ENCODE measurements around the gene SHMT2. TPM values are rescaled to one million over a fixed set of nuclear protein-coding genes. Genes with fewer than 3 reads are reported as not detected.
A peak's percentile ranks its signal among the peaks of the same experiment; 100 is the strongest.

SHMT2 gene
- polyA plus RNA-seq, 2 donors, result 19.8 to 69.5 TPM

- Histone ChIP-seq H3K27ac (ENCODE audit: low read depth in 2 of 2, low read length in 1 of 2) (no peak overlapping the region), H3K27me3 (ENCODE audit: control insufficient read depth in 1 of 2, insufficient read depth in 2 of 2, low read length in 2 of 2) (peaks cover 0 to 24% of the 10 kb centered on the region in 2 donors), H3K4me1 (ENCODE audit: control insufficient read depth in 2 of 2, insufficient read depth in 2 of 2, low read length in 1 of 2) (peaks cover 5 to 21% of the 10 kb centered on the region in 2 donors), H3K36me3 (ENCODE audit: control insufficient read depth in 2 of 2, insufficient read depth in 2 of 2, low read length in 1 of 2) (peaks cover 0 to 5% of the 10 kb centered on the region in 2 donors), H3K9me3 (ENCODE audit: control insufficient read depth in 2 of 2, insufficient read depth in 1 of 2, low read depth in 1 of 2, low read length in 1 of 2) (no peaks in the 10 kb centered on the region), H3K4me3 (ENCODE audit: low read depth in 1 of 2, low read length in 2 of 2) (peak overlapping the region; percentile 40 to 55)
- WGBS, 2 donors, result 2 to 3% methylated on average over 56 to 63 of the region's 63 CpGs
These were observed 12.3 kb upstream of the SHMT2 start for GRCh38 chr12:57216921-57217879.

- WGBS, 2 donors, result 62 to 71% methylated on average over 5 of the region's 5 CpGs
These were observed 11.3 kb upstream of the SHMT2 start for GRCh38 chr12:57218030-57218853.

GRCh38 chr12:57219205-57219992 is 10.1 kb upstream of the SHMT2 start:
- H3K27ac ChIP-seq (ENCODE audit: low read depth in 2 of 2, low read length in 1 of 2), result no peak overlapping the region
- no peaks in the 10 kb centered on the region for H3K9me3 ChIP-seq (ENCODE audit: control insufficient read depth in 2 of 2, insufficient read depth in 1 of 2, low read depth in 1 of 2, low read length in 1 of 2)
- no peak overlapping the region for H3K4me3 ChIP-seq (ENCODE audit: low read depth in 1 of 2, low read length in 2 of 2)
- peaks cover 5 to 21% of the 10 kb centered on the region in 2 donors for H3K4me1 ChIP-seq (ENCODE audit: control insufficient read depth in 2 of 2, insufficient read depth in 2 of 2, low read length in 1 of 2)
- peaks cover 0 to 32% of the 10 kb centered on the region in 2 donors for H3K27me3 ChIP-seq (ENCODE audit: control insufficient read depth in 1 of 2, insufficient read depth in 2 of 2, low read length in 2 of 2)
- WGBS, 2 donors, result 61 to 64% methylated on average over 14 of the region's 14 CpGs
- no peaks in the 10 kb centered on the region for H3K36me3 ChIP-seq (ENCODE audit: control insufficient read depth in 2 of 2, insufficient read depth in 2 of 2, low read length in 1 of 2)

More at GRCh38 chr12:57218030-57218853, 11.3 kb upstream of the SHMT2 start:
- H3K4me1 ChIP-seq (ENCODE audit: control insufficient read depth in 2 of 2, insufficient read depth in 2 of 2, low read length in 1 of 2), result peaks cover 5 to 21% of the 10 kb centered on the region in 2 donors
- no peaks in the 10 kb centered on the region for H3K9me3 ChIP-seq (ENCODE audit: control insufficient read depth in 2 of 2, insufficient read depth in 1 of 2, low read depth in 1 of 2, low read length in 1 of 2)
- H3K4me3 ChIP-seq (ENCODE audit: low read depth in 1 of 2, low read length in 2 of 2), result no peak overlapping the region
- no peak overlapping the region for H3K27ac ChIP-seq (ENCODE audit: low read depth in 2 of 2, low read length in 1 of 2)
- H3K36me3 ChIP-seq (ENCODE audit: control insufficient read depth in 2 of 2, insufficient read depth in 2 of 2, low read length in 1 of 2), result no peaks in the 10 kb centered on the region
- peaks cover 0 to 27% of the 10 kb centered on the region in 2 donors for H3K27me3 ChIP-seq (ENCODE audit: control insufficient read depth in 1 of 2, insufficient read depth in 2 of 2, low read length in 2 of 2)

GRCh38 chr12:57219993-57220754 is 9.3 kb upstream of the SHMT2 start:
- peaks cover 5 to 22% of the 10 kb centered on the region in 2 donors for H3K4me1 ChIP-seq (ENCODE audit: control insufficient read depth in 2 of 2, insufficient read depth in 2 of 2, low read length in 1 of 2)
- 10 to 14% methylated on average over 32 to 36 of the region's 38 CpGs for WGBS, 2 donors

GRCh38 chr12:57220770-57221168 is 8.7 kb upstream of the SHMT2 start:
- peaks cover 5 to 21% of the 10 kb centered on the region in 2 donors for H3K4me1 ChIP-seq (ENCODE audit: control insufficient read depth in 2 of 2, insufficient read depth in 2 of 2, low read length in 1 of 2)
- WGBS, 2 donors, result 72 to 78% methylated on average over 1 of the region's 1 CpG
- no peak overlapping the region for H3K27ac ChIP-seq (ENCODE audit: low read depth in 2 of 2, low read length in 1 of 2)
- no peaks in the 10 kb centered on the region for H3K9me3 ChIP-seq (ENCODE audit: control insufficient read depth in 2 of 2, insufficient read depth in 1 of 2, low read depth in 1 of 2, low read length in 1 of 2)
- H3K4me3 ChIP-seq (ENCODE audit: low read depth in 1 of 2, low read length in 2 of 2), result no peak overlapping the region
- H3K27me3 ChIP-seq (ENCODE audit: control insufficient read depth in 1 of 2, insufficient read depth in 2 of 2, low read length in 2 of 2), result peaks cover 0 to 32% of the 10 kb centered on the region in 2 donors
- no peaks in the 10 kb centered on the region for H3K36me3 ChIP-seq (ENCODE audit: control insufficient read depth in 2 of 2, insufficient read depth in 2 of 2, low read length in 1 of 2)

More at GRCh38 chr12:57219993-57220754, 9.3 kb upstream of the SHMT2 start:
- no peak overlapping the region for H3K27ac ChIP-seq (ENCODE audit: low read depth in 2 of 2, low read length in 1 of 2)
- H3K27me3 ChIP-seq (ENCODE audit: control insufficient read depth in 1 of 2, insufficient read depth in 2 of 2, low read length in 2 of 2), result peaks cover 0 to 32% of the 10 kb centered on the region in 2 donors
- H3K4me3 ChIP-seq (ENCODE audit: low read depth in 1 of 2, low read length in 2 of 2), result no peak overlapping the region
- H3K36me3 ChIP-seq (ENCODE audit: control insufficient read depth in 2 of 2, insufficient read depth in 2 of 2, low read length in 1 of 2), result no peaks in the 10 kb centered on the region
- no peaks in the 10 kb centered on the region for H3K9me3 ChIP-seq (ENCODE audit: control insufficient read depth in 2 of 2, insufficient read depth in 1 of 2, low read depth in 1 of 2, low read length in 1 of 2)

- peaks cover 5 to 16% of the 10 kb centered on the region in 2 donors for H3K4me1 ChIP-seq (ENCODE audit: control insufficient read depth in 2 of 2, insufficient read depth in 2 of 2, low read length in 1 of 2)
- 42 to 45% methylated on average over 20 to 24 of the region's 24 CpGs for WGBS, 2 donors
- H3K4me3 ChIP-seq (ENCODE audit: low read depth in 1 of 2, low read length in 2 of 2), result no peak overlapping the region
- peaks cover 0 to 32% of the 10 kb centered on the region in 2 donors for H3K27me3 ChIP-seq (ENCODE audit: control insufficient read depth in 1 of 2, insufficient read depth in 2 of 2, low read length in 2 of 2)
- H3K27ac ChIP-seq (ENCODE audit: low read depth in 2 of 2, low read length in 1 of 2), result no peak overlapping the region
- no peaks in the 10 kb centered on the region for H3K36me3 ChIP-seq (ENCODE audit: control insufficient read depth in 2 of 2, insufficient read depth in 2 of 2, low read length in 1 of 2)
- H3K9me3 ChIP-seq (ENCODE audit: control insufficient read depth in 2 of 2, insufficient read depth in 1 of 2, low read depth in 1 of 2, low read length in 1 of 2), result no peaks in the 10 kb centered on the region
These were observed 8.2 kb upstream of the SHMT2 start for GRCh38 chr12:57221169-57221917.

- WGBS, 2 donors, result 60 to 62% methylated on average over 8 to 13 of the region's 13 CpGs
- Histone ChIP-seq H3K27ac (ENCODE audit: low read depth in 2 of 2, low read length in 1 of 2) (no peak overlapping the region), H3K27me3 (ENCODE audit: control insufficient read depth in 1 of 2, insufficient read depth in 2 of 2, low read length in 2 of 2) (peaks cover 0 to 24% of the 10 kb centered on the region in 2 donors), H3K9me3 (ENCODE audit: control insufficient read depth in 2 of 2, insufficient read depth in 1 of 2, low read depth in 1 of 2, low read length in 1 of 2) (no peaks in the 10 kb centered on the region), H3K4me1 (ENCODE audit: control insufficient read depth in 2 of 2, insufficient read depth in 2 of 2, low read length in 1 of 2) (peaks cover 0 to 10% of the 10 kb centered on the region in 2 donors), H3K4me3 (ENCODE audit: low read depth in 1 of 2, low read length in 2 of 2) (no peak overlapping the region), H3K36me3 (ENCODE audit: control insufficient read depth in 2 of 2, insufficient read depth in 2 of 2, low read length in 1 of 2) (no peaks in the 10 kb centered on the region)
These were observed 7.0 kb upstream of the SHMT2 start for GRCh38 chr12:57222286-57223190.
